Loucy (cell line): Measurements from ENCODE around the gene POMT1.

Experiments used
- CTCF ChIP-seq: fragments of 200-600 bp; sonication (generic); conservative IDR thresholded peaks from 2 replicates; pipeline ENCODE4 v1.5.1; 2014; ENCODE audit warnings: mild to moderate bottlenecking, antibody characterized with exemption, low read length
- EZH2phosphoT487 ChIP-seq: fragments of 200-600 bp; IDR thresholded peaks from 2 replicates; pipeline ENCODE4 v1.6.1; 2018; ENCODE audit warnings: antibody characterized with exemption, mild to moderate bottlenecking, moderate library complexity, borderline replicate concordance

GRCh38 chr9:131565369-131565768 lies 62.7 kb downstream of the POMT1 start:
- TF ChIP-seq CTCF (no peak), EZH2phosphoT487 (no peak)
